Stomach (tissue), 9 donors: ENCODE data around the gene TJP2. TPM values are rescaled to one million over a fixed set of nuclear protein-coding genes. Genes with fewer than 3 reads are reported as not detected.

Experiments
- DNase-seq, 2 donors: peaks; one replicate each; pipeline versions ENCODE4 v3.0.0 to v3.0.0-alpha.2; 2013 to 2019
- H3K27ac ChIP-seq, 5 donors: fragments of 200-600 bp in 4 of 5; sonication (generic) in 4 of 5; one replicate each; pipeline ENCODE4 v1.5.1; 2013 to 2019; ENCODE audit warnings: mild to moderate bottlenecking in 1 of 5, moderate library complexity in 1 of 5
- H3K27me3 ChIP-seq, 3 donors: fragments of 200-600 bp; sonication (generic); one replicate each; pipeline ENCODE4 v1.5.1; 2017 to 2019; ENCODE audit warnings: mixed run types in 1 of 3
- H3K36me3 ChIP-seq, 4 donors: fragments of 200-600 bp; sonication (generic); 1 replicate in 3 of 4; 2 replicates in 1 of 4; pipeline ENCODE4 v1.5.1; 2016 to 2019
- H3K4me1 ChIP-seq, 4 donors: fragments of 200-600 bp; sonication (generic); one replicate each; pipeline ENCODE4 v1.5.1; 2016 to 2019
- H3K4me3 ChIP-seq, 4 donors: fragments of 200-600 bp; sonication (generic) in 3 of 4; one replicate each; pipeline ENCODE4 v1.5.1; 2016 to 2019; ENCODE audit warnings: mild to moderate bottlenecking in 1 of 4
- H3K9me3 ChIP-seq, 4 donors: fragments of 200-600 bp; sonication (generic); one replicate each; pipeline ENCODE4 v1.5.1; 2016 to 2019
- CTCF ChIP-seq, 7 experiments: fragments of 450-650 bp in 4 of 7; fragments of 200-600 bp in 3 of 7; sonication (generic) in 3 of 7; IDR thresholded peaks; one replicate each; pipeline ENCODE4 v1.5.1; 2016 to 2019; ENCODE audit warnings: antibody characterized with exemption in 7 of 7, control low read depth in 2 of 7, mild to moderate bottlenecking in 1 of 7
- EP300 ChIP-seq: sonication (generic); formaldehyde crosslinking; IDR thresholded peaks from one replicate; pipeline ENCODE4 v1.6.1; 2017; ENCODE audit warnings: antibody characterized with exemption
- POLR2A ChIP-seq, 4 donors: fragments of 450-650 bp; IDR thresholded peaks; one replicate each; pipeline ENCODE4 v1.6.1; 2016; ENCODE audit warnings: antibody characterized with exemption in 4 of 4, control low read depth in 2 of 4, mild to moderate bottlenecking in 1 of 4, moderate library complexity in 1 of 4
- POLR2AphosphoS5 ChIP-seq, 3 donors: sonication (generic); formaldehyde crosslinking; IDR thresholded peaks; one replicate each; pipeline ENCODE4 v1.6.1; 2016; ENCODE audit warnings: antibody characterized with exemption in 3 of 3
- WGBS, 5 donors: extraction: QIAGEN DNeasy Blood & Tissue Kit in 3 of 5; methylation state at CpG; one replicate each; pipeline versions ENCODE4 v1.1.5 to v1.1.7; 2013 to 2018; 5-methylcytosine and 5-hydroxymethylcytosine counted together
- intact Hi-C: fragments of 100-400 bp; cut with DNase I; formaldehyde crosslinking; loops from one replicate; pipeline ENCODE4 v1.15.1; 2023; ENCODE audit warnings: low total_unique reads
- polyA plus RNA-seq, 3 donors: library from polyadenylated mRNA; stranded (reverse); fragments of 200-250 nt; gene quantifications; one replicate each; pipeline ENCODE4 v1.2.3, GENCODE V29; 2013
- total RNA-seq, 5 donors: library from RNA; depleted of rRNA; stranded (reverse); fragments of >200 nt; gene quantifications; one replicate each; pipeline versions ENCODE4 v1.1.0 to v1.2.3, GENCODE V29; 2014 to 2016
- donor health status: healthy with polysubstance abuse.
- donor health status: Bipolar disorder and iron deficiency.
- donor health status: healthy.

Gene TJP2
- total and polyA plus RNA-seq, 8 donors: 28.6 to 371 (median 150) TPM

- H3K4me1 ChIP-seq: peaks cover 0 to 5% (median 0%) of the 10 kb centered on the region in 4 donors
- H3K27me3 ChIP-seq: no peaks in the 10 kb centered on the region
- peaks cover 34 to 89% (median 84%) of the 10 kb centered on the region in 4 donors for H3K36me3 ChIP-seq
- no peak overlapping the region for H3K27ac ChIP-seq
- no peaks in the 10 kb centered on the region for H3K9me3 ChIP-seq
- WGBS, 5 donors: 22 to 56% (median 38%) methylated on average over 2 of the region's 2 CpGs
- TF ChIP-seq CTCF (IDR thresholded peaks at IDR 0.05) (peak in 5 of 7 experiments; percentile 39 to 59 (median 52)), POLR2AphosphoS5 (IDR thresholded peaks at IDR 0.05) (peak in 1 of 3 donors; percentile 18), POLR2A (IDR thresholded peaks at IDR 0.05) (no peak)
- intact Hi-C loops: no loop called here
- DNase-seq: peak in 1 of 2 donors; percentile 71
- H3K4me3 ChIP-seq: no peak overlapping the region
Measured at GRCh38 chr9:69223605-69224004, 49.5 kb downstream of the TJP2 start.

GRCh38 chr9:69229367-69229766 lies 55.3 kb downstream of the TJP2 start:
- H3K4me3 ChIP-seq: no peak overlapping the region
- H3K36me3 ChIP-seq: peaks cover 34 to 100% (median 86%) of the 10 kb centered on the region in 4 donors
- DNase-seq: no peak
- 51 to 68% (median 65%) methylated on average over 5 of the region's 5 CpGs for WGBS, 5 donors
- TF ChIP-seq CTCF (IDR thresholded peaks at IDR 0.05): no peak
- no peak for TF ChIP-seq EP300
- no peak for TF ChIP-seq POLR2A (IDR thresholded peaks at IDR 0.05)
- TF ChIP-seq POLR2AphosphoS5 (IDR thresholded peaks at IDR 0.05): no peak
- no peaks in the 10 kb centered on the region for H3K4me1 ChIP-seq
- H3K9me3 ChIP-seq: no peaks in the 10 kb centered on the region
- intact Hi-C loops: no loop called here
- H3K27me3 ChIP-seq: no peaks in the 10 kb centered on the region
- H3K27ac ChIP-seq: no peak overlapping the region

GRCh38 chr9:69232135-69232534 lies 58.1 kb downstream of the TJP2 start:
- Histone ChIP-seq H3K4me1 (no peaks in the 10 kb centered on the region), H3K27ac (no peak overlapping the region), H3K27me3 (no peaks in the 10 kb centered on the region), H3K9me3 (no peaks in the 10 kb centered on the region), H3K36me3 (peaks cover 47 to 100% (median 86%) of the 10 kb centered on the region in 4 donors), H3K4me3 (no peak overlapping the region)
- intact Hi-C loops: no loop called here
- WGBS, 5 donors: 56 to 79% (median 72%) methylated on average over 6 of the region's 6 CpGs
- DNase-seq: peak in 1 of 2 donors; percentile 20
- TF ChIP-seq CTCF (IDR thresholded peaks at IDR 0.05): no peak
- TF ChIP-seq POLR2AphosphoS5 (IDR thresholded peaks at IDR 0.05): no peak
- no peak for TF ChIP-seq POLR2A (IDR thresholded peaks at IDR 0.05)
- no peak for TF ChIP-seq EP300

GRCh38 chr9:69234683-69235082 lies 60.6 kb downstream of the TJP2 start:
- H3K27me3 ChIP-seq: no peaks in the 10 kb centered on the region
- TF ChIP-seq POLR2AphosphoS5 (IDR thresholded peaks at IDR 0.05): no peak
- no peak for TF ChIP-seq POLR2A (IDR thresholded peaks at IDR 0.05)
- TF ChIP-seq CTCF (IDR thresholded peaks at IDR 0.05): no peak
- TF ChIP-seq EP300: no peak
- no peaks in the 10 kb centered on the region for H3K9me3 ChIP-seq
- no peak overlapping the region for H3K27ac ChIP-seq
- H3K36me3 ChIP-seq: peaks cover 62 to 100% (median 86%) of the 10 kb centered on the region in 4 donors
- no peak overlapping the region for H3K4me3 ChIP-seq
- no peaks in the 10 kb centered on the region for H3K4me1 ChIP-seq
- WGBS, 5 donors: 63 to 95% (median 89%) methylated on average over 3 of the region's 3 CpGs
- DNase-seq: no peak
- intact Hi-C loops: no loop called here
